Bronchial epithelial cell (primary cell): ENCODE measurements around the gene FAM13A. TPM values are rescaled to one million over a fixed set of nuclear protein-coding genes. Genes with fewer than 3 reads are reported as not detected.
"Not testable (repeated sequence)": the region's sequence is repeated elsewhere in the genome, so short reads cannot be mapped to it uniquely, and the experiment has no call there.

Experiments
- DNase-seq: peaks from one replicate; pipeline ENCODE4 v3.0.0-alpha.2; 2010; ENCODE audit warnings: low read depth
- FAIRE-seq: peaks from 2 replicates; lab custom pipeline; 2011; peaks lifted over from hg19 to GRCh38; lab: Jason Lieb, UNC
- H3K27me3 ChIP-seq: 2 replicates; pipeline ENCODE4 v1.5.1; 2011; ENCODE audit warnings: low read length; ENCODE audit not compliant: control insufficient read depth, insufficient read depth
- H3K36me3 ChIP-seq: 2 replicates; pipeline ENCODE4 v1.5.1; 2011; ENCODE audit warnings: low read length; ENCODE audit not compliant: control insufficient read depth, insufficient read depth
- H3K4me3 ChIP-seq: 2 replicates; pipeline ENCODE4 v1.5.1; 2011; ENCODE audit warnings: mild to moderate bottlenecking, low read depth, low read length, control low read depth
- CTCF ChIP-seq: IDR thresholded peaks from 2 replicates; pipeline ENCODE4 v1.5.1; 2011; ENCODE audit warnings: mild to moderate bottlenecking, moderate library complexity, low read length, control low read depth, inconsistent platforms; ENCODE audit not compliant: insufficient read depth, severe bottlenecking
- total RNA-seq: library from RNA; depleted of rRNA; stranded (reverse); fragments of >200 nt; gene quantifications from 2 replicates; pipeline ENCODE4 v1.2.1, GENCODE V29; 2014

Gene FAM13A
- total RNA-seq, 1 donor from 2014 or later: 5.8 TPM

- FAIRE-seq (no peak), DNase-seq (no peak)
- no peak for TF ChIP-seq CTCF
- Histone ChIP-seq H3K4me3 (no peak overlapping the region), H3K36me3 (no peaks in the 10 kb centered on the region), H3K27me3 (no peaks in the 10 kb centered on the region)
These were observed 196.4 kb downstream of the FAM13A start for GRCh38 chr4:88860586-88860985.

- no peak overlapping the region for H3K4me3 ChIP-seq
- DNase-seq (no peak), FAIRE-seq (no peak)
- TF ChIP-seq CTCF: no peak
- no peaks in the 10 kb centered on the region for H3K27me3 ChIP-seq
- no peaks in the 10 kb centered on the region for H3K36me3 ChIP-seq
These were observed 197.7 kb downstream of the FAM13A start for GRCh38 chr4:88859191-88859812.

- Histone ChIP-seq H3K36me3 (no peaks in the 10 kb centered on the region), H3K27me3 (no peaks in the 10 kb centered on the region), H3K4me3 (no peak overlapping the region)
- no peak for TF ChIP-seq CTCF
- FAIRE-seq: no peak
- DNase-seq: no peak
These were observed 198.2 kb downstream of the FAM13A start for GRCh38 chr4:88858752-88859151.

GRCh38 chr4:88857588-88857987, 199.4 kb downstream of the FAM13A start:
- H3K4me3 ChIP-seq: no peak overlapping the region
- H3K36me3 ChIP-seq: no peaks in the 10 kb centered on the region
- no peak for DNase-seq
- no peaks in the 10 kb centered on the region for H3K27me3 ChIP-seq
- no peak for TF ChIP-seq CTCF
- FAIRE-seq: no peak

GRCh38 chr4:88854481-88854880, 202.5 kb downstream of the FAM13A start:
- Histone ChIP-seq H3K36me3 (no peaks in the 10 kb centered on the region), H3K4me3 (no peak overlapping the region), H3K27me3 (no peaks in the 10 kb centered on the region)
- TF ChIP-seq CTCF: no peak
- DNase-seq (no peak), FAIRE-seq (no peak)

- not testable (repeated sequence) for H3K27me3 ChIP-seq, H3K36me3 ChIP-seq, FAIRE-seq, H3K4me3 ChIP-seq
- peak; percentile 32 for DNase-seq
These were observed 203.4 kb downstream of the FAM13A start for GRCh38 chr4:88853583-88853982.
